ENCODE measurements around the gene MT1M. TPM values are rescaled to one million over a fixed set of nuclear protein-coding genes. Genes with fewer than 3 reads are reported as not detected.
"Not testable (repeated sequence)": the region's sequence is repeated elsewhere in the genome, so short reads cannot be mapped to it uniquely, and the experiment has no call there.

The MT1M gene
- total RNA-seq, 1 experiment from 2014 or later = 1.8 TPM

DNA sequence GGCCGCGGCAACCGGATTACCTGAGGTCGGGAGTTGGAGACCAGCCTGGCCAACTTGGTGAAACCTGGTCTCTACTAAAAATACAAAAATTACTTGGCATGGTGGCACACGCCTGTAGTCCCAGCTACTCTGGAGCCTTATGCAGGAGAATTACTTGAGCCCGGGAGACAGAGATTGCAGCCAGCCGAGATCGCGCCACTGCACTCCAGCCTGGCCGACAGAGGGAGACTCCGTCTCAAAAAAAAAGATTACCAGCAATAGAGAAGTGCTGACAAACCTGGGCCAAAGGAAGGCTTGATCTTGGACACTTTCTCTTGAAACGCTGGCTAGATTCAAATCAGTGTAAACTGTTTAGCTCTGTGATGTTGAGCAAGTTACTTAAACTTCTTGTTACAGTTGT lies 41.5 kb downstream of the MT1M start:
- H3K36me3 ChIP-seq (ENCODE audit: control insufficient read depth, insufficient read depth, low read length) = no peaks in the 10 kb centered on the region
- no peak overlapping the region for H3K27ac ChIP-seq (ENCODE audit: low read length)
- peak; percentile 81; the same call in 1 of the 2 replicates for ATAC-seq
- CTCF ChIA-PET = interaction anchor here (0.7 to 1.4 kb wide), 3 partner anchors 28 to 876 kb away, joined by 3 to 6 read pairs (median 3); no protein-coding TSS in a partner anchor
- H3K9me3 ChIP-seq (ENCODE audit: control insufficient read depth, insufficient read depth, low read depth, low read length) = no peaks in the 10 kb centered on the region
- TF ChIP-seq, protein P1, sequence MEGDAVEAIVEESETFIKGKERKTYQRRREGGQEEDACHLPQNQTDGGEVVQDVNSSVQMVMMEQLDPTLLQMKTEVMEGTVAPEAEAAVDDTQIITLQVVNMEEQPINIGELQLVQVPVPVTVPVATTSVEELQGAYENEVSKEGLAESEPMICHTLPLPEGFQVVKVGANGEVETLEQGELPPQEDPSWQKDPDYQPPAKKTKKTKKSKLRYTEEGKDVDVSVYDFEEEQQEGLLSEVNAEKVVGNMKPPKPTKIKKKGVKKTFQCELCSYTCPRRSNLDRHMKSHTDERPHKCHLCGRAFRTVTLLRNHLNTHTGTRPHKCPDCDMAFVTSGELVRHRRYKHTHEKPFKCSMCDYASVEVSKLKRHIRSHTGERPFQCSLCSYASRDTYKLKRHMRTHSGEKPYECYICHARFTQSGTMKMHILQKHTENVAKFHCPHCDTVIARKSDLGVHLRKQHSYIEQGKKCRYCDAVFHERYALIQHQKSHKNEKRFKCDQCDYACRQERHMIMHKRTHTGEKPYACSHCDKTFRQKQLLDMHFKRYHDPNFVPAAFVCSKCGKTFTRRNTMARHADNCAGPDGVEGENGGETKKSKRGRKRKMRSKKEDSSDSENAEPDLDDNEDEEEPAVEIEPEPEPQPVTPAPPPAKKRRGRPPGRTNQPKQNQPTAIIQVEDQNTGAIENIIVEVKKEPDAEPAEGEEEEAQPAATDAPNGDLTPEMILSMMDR (IDR thresholded peaks at IDR 0.05) = peak; percentile 82
- TF ChIP-seq SIN3A (IDR thresholded peaks at IDR 0.05; ENCODE audit: borderline replicate concordance, insufficient read depth, low read depth, low read length) (no peak), REST (IDR thresholded peaks at IDR 0.05; ENCODE audit: insufficient read depth in 1 of 2, low read depth in 2 of 2, low read length in 1 of 2) (no peak), POLR2AphosphoS5 (IDR thresholded peaks at IDR 0.05; ENCODE audit: low read depth, low read length) (no peak), TCF7L2 (IDR thresholded peaks at IDR 0.05; ENCODE audit: low read depth, low read length) (no peak)
- no TSS peak for BruUV-seq (replicated peaks)
- POLR2A ChIA-PET = interaction anchor here (0.7 kb wide), 1 partner anchor 72 kb away, joined by 3 read pairs; no protein-coding TSS in a partner anchor
- intact Hi-C loops (cut with micrococcal nuclease; ENCODE audit: unreplicated experiment) = no loop called here
- no peak overlapping the region for H3K4me3 ChIP-seq (ENCODE audit: low read depth in 2 of 2, low read length in 2 of 2)
- H3K4me1 ChIP-seq (ENCODE audit: control insufficient read depth, insufficient read depth, low read length) = no peaks in the 10 kb centered on the region
- H3K27me3 ChIP-seq (ENCODE audit: control insufficient read depth, insufficient read depth, low read length) = no peaks in the 10 kb centered on the region
- DNase-seq (ENCODE audit: low read depth, low spot score) = no peak
- in situ Hi-C loops (cut with HindIII; ENCODE audit: low pct_unique_long_range_greater_than_20kb, low sequenced_read_pairs) = no loop called here

GRCh38 chr16:56674570-56674969 lies 42.1 kb downstream of the MT1M start:
- H3K27me3 ChIP-seq (ENCODE audit: control insufficient read depth, insufficient read depth, low read length); BruUV-seq (replicated peaks); in situ Hi-C loops (cut with HindIII; ENCODE audit: low pct_unique_long_range_greater_than_20kb, low sequenced_read_pairs); H3K4me1 ChIP-seq (ENCODE audit: control insufficient read depth, insufficient read depth, low read length); DNase-seq (ENCODE audit: low read depth, low spot score); ATAC-seq; POLR2A ChIA-PET; intact Hi-C loops (cut with micrococcal nuclease; ENCODE audit: unreplicated experiment); H3K9me3 ChIP-seq (ENCODE audit: control insufficient read depth, insufficient read depth, low read depth, low read length); H3K36me3 ChIP-seq (ENCODE audit: control insufficient read depth, insufficient read depth, low read length); H3K27ac ChIP-seq (ENCODE audit: low read length); H3K4me3 ChIP-seq (ENCODE audit: low read depth in 2 of 2, low read length in 2 of 2): not testable (repeated sequence)
- CTCF ChIA-PET = interaction anchor here (1.4 kb wide), 1 partner anchor 27 kb away, joined by 6 read pairs; no protein-coding TSS in a partner anchor

GRCh38 chr16:56675685-56676210 lies 43.3 kb downstream of the MT1M start:
- no peak for TF ChIP-seq TCF7L2 (IDR thresholded peaks at IDR 0.05; ENCODE audit: low read depth, low read length)
- TF ChIP-seq SIN3A (IDR thresholded peaks at IDR 0.05; ENCODE audit: borderline replicate concordance, insufficient read depth, low read depth, low read length) = no peak
- TF ChIP-seq POLR2AphosphoS5 (IDR thresholded peaks at IDR 0.05; ENCODE audit: low read depth, low read length) = no peak
- no peak for TF ChIP-seq REST (IDR thresholded peaks at IDR 0.05; ENCODE audit: insufficient read depth in 1 of 2, low read depth in 2 of 2, low read length in 1 of 2)
- in situ Hi-C loops (cut with HindIII; ENCODE audit: low pct_unique_long_range_greater_than_20kb, low sequenced_read_pairs) (no loop called here), intact Hi-C loops (cut with micrococcal nuclease; ENCODE audit: unreplicated experiment) (no loop called here)
- ATAC-seq = no peak
- Histone ChIP-seq H3K9me3 (ENCODE audit: control insufficient read depth, insufficient read depth, low read depth, low read length) (no peaks in the 10 kb centered on the region), H3K36me3 (ENCODE audit: control insufficient read depth, insufficient read depth, low read length) (no peaks in the 10 kb centered on the region), H3K27ac (ENCODE audit: low read length) (no peak overlapping the region), H3K4me3 (ENCODE audit: low read depth in 2 of 2, low read length in 2 of 2) (no peak overlapping the region), H3K4me1 (ENCODE audit: control insufficient read depth, insufficient read depth, low read length) (no peaks in the 10 kb centered on the region), H3K27me3 (ENCODE audit: control insufficient read depth, insufficient read depth, low read length) (no peaks in the 10 kb centered on the region)
- ChIA-PET POLR2A (no interaction called here), CTCF (no interaction called here)
- no peak for DNase-seq (ENCODE audit: low read depth, low spot score)
- BruUV-seq (replicated peaks) = no TSS peak

All from Panc1 (cell line).